Cardiac muscle cell (in vitro differentiated cells and primary cell): ENCODE measurements around the gene CTNND1. TPM values are rescaled to one million over a fixed set of nuclear protein-coding genes. Genes with fewer than 3 reads are reported as not detected.

Source experiments
- DNase-seq, 2 donors: peaks; one replicate each; pipeline versions ENCODE4 v3.0.0 to v3.0.0-alpha.2; 2010 to 2017; ENCODE audit warnings: low read depth in 1 of 2, low spot score in 1 of 2
- H3K27ac ChIP-seq: fragments of 200-600 bp; sonication (generic); 2 replicates; pipeline ENCODE4 v1.5.1; 2016
- H3K27me3 ChIP-seq: fragments of 200-600 bp; sonication (generic); 2 replicates; pipeline ENCODE4 v1.6.0; 2016; ENCODE audit warnings: control low read depth
- H3K36me3 ChIP-seq: fragments of 200-600 bp; sonication (generic); 2 replicates; pipeline ENCODE4 v1.5.1; 2016; ENCODE audit warnings: control low read depth
- H3K4me1 ChIP-seq: fragments of 200-600 bp; sonication (generic); 2 replicates; pipeline ENCODE4 v1.8.1; 2017; ENCODE audit warnings: low read depth, mild to moderate bottlenecking, mixed run types
- H3K4me3 ChIP-seq: fragments of 200-600 bp; sonication (generic); 2 replicates; pipeline ENCODE4 v1.5.1; 2016; ENCODE audit warnings: mild to moderate bottlenecking
- H3K9me3 ChIP-seq: fragments of 200-600 bp; sonication (generic); 2 replicates; pipeline ENCODE4 v1.5.1; 2017; ENCODE audit warnings: low read depth, mild to moderate bottlenecking, control low read depth
- polyA plus RNA-seq: library from polyadenylated mRNA; unstranded; fragments of >200 nt; fragmentation: Nextera tagmentation; extraction: Ambion mirVana; gene quantifications from 2 replicates; pipeline ENCODE4 v1.2.1, GENCODE V29; 2016
- total RNA-seq: library from RNA; depleted of rRNA; stranded (reverse); fragments of >200 nt; gene quantifications from 2 replicates; pipeline ENCODE4 v1.2.3, GENCODE V29; 2016
- TF ChIP-seq, protein P1 (sequence below): IDR thresholded peaks from 2 replicates; pipeline ENCODE4 v1.5.1; 2012; ENCODE audit warnings: low read depth, mild to moderate bottlenecking, low read length

The CTNND1 gene
- total and polyA plus RNA-seq, 2 experiments from 2014 or later: 95.4 to 125 TPM

DNA sequence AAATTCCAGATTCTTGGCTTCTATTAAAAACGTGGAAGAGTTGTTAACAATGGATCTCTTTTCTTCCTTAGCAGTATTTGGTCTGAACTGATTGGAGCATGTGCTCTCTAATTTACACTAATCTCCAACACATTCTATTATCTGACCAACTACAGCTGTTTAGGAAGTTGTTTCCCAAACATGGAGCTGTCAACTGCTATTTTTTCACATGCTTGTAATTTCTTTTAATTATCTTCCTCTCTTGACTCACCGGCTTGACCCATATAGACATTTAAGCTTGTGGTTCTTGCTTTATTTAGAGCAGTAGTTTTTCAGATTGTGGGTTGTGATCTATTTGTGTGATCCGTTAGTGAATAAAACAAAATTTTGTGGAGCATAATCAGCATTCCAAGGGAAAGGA lies 40.8 kb downstream of the CTNND1 start:
- Histone ChIP-seq H3K27me3 (no peaks in the 10 kb centered on the region), H3K4me3 (no peak overlapping the region), H3K4me1 (peaks cover 14% of the 10 kb centered on the region), H3K27ac (peak overlapping the region; percentile 62), H3K9me3 (no peaks in the 10 kb centered on the region), H3K36me3 (peaks cover 60% of the 10 kb centered on the region)
- no peak for DNase-seq
- TF ChIP-seq, protein P1, sequence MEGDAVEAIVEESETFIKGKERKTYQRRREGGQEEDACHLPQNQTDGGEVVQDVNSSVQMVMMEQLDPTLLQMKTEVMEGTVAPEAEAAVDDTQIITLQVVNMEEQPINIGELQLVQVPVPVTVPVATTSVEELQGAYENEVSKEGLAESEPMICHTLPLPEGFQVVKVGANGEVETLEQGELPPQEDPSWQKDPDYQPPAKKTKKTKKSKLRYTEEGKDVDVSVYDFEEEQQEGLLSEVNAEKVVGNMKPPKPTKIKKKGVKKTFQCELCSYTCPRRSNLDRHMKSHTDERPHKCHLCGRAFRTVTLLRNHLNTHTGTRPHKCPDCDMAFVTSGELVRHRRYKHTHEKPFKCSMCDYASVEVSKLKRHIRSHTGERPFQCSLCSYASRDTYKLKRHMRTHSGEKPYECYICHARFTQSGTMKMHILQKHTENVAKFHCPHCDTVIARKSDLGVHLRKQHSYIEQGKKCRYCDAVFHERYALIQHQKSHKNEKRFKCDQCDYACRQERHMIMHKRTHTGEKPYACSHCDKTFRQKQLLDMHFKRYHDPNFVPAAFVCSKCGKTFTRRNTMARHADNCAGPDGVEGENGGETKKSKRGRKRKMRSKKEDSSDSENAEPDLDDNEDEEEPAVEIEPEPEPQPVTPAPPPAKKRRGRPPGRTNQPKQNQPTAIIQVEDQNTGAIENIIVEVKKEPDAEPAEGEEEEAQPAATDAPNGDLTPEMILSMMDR: no peak

DNA sequence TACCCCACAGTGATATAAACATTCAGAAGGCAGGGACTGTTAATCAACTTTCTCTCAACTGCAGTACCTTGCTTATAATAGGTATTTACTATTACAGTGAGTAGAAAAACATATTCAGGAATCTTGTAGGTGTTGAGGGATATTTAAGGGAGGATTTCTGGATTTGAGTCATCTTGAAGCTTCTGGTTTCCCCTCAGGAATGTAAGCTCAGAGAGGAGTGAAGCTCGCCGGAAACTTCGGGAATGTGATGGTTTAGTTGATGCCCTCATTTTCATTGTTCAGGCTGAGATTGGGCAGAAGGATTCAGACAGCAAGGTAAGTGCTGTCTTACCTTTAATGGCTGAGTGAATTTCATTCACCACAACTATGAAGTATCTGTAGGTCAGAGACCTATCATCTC lies 42.9 kb downstream of the CTNND1 start:
- Histone ChIP-seq H3K9me3 (no peaks in the 10 kb centered on the region), H3K4me3 (no peak overlapping the region), H3K27me3 (no peaks in the 10 kb centered on the region), H3K4me1 (peaks cover 2% of the 10 kb centered on the region), H3K27ac (no peak overlapping the region), H3K36me3 (peaks cover 77% of the 10 kb centered on the region)
- no peak for DNase-seq
- TF ChIP-seq, protein P1: no peak

DNA sequence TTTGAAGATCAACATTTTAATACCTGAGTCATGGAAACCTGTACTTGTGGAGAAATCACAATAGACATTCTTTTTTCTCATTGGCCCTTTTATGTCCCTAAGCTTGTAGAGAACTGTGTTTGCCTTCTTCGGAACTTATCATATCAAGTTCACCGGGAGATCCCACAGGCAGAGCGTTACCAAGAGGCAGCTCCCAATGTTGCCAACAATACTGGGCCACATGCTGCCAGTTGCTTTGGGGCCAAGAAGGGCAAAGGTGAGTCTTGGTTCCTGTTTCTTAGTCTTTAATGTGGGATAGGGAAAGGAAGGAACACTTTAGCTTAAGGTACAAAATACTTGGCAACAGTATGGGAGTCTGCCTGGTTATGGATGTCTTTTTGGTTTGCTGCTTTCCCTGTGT lies 44.2 kb downstream of the CTNND1 start:
- peaks cover 90% of the 10 kb centered on the region for H3K36me3 ChIP-seq
- no peaks in the 10 kb centered on the region for H3K4me1 ChIP-seq
- H3K27ac ChIP-seq: no peak overlapping the region
- no peak overlapping the region for H3K4me3 ChIP-seq
- DNase-seq: no peak
- H3K27me3 ChIP-seq: no peaks in the 10 kb centered on the region
- H3K9me3 ChIP-seq: no peaks in the 10 kb centered on the region
- TF ChIP-seq, protein P1: no peak

DNA sequence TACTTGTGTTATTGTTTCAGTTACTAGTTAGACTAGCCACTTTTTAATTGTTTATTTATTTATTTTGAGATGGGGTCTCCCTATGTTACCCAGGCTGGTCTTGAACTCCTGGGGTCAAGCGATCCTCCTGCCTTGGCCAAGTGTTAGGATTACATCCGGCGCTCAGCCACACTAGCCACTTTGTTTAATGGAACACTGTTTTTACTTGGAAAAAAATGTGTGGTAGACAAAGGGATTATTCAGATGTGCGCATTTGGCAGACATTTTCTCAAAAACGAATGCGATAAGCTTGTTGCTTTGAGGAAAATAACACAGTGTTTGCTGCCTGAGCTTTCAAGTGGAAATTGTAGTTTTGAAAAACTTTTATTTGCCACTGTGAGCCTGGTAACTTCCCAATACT lies 51.0 kb downstream of the CTNND1 start:
- H3K4me1 ChIP-seq: no peaks in the 10 kb centered on the region
- H3K4me3 ChIP-seq: no peak overlapping the region
- no peak overlapping the region for H3K27ac ChIP-seq
- no peaks in the 10 kb centered on the region for H3K27me3 ChIP-seq
- peaks cover 99% of the 10 kb centered on the region for H3K36me3 ChIP-seq
- TF ChIP-seq, protein P1: no peak
- no peak for DNase-seq
- no peaks in the 10 kb centered on the region for H3K9me3 ChIP-seq

DNA sequence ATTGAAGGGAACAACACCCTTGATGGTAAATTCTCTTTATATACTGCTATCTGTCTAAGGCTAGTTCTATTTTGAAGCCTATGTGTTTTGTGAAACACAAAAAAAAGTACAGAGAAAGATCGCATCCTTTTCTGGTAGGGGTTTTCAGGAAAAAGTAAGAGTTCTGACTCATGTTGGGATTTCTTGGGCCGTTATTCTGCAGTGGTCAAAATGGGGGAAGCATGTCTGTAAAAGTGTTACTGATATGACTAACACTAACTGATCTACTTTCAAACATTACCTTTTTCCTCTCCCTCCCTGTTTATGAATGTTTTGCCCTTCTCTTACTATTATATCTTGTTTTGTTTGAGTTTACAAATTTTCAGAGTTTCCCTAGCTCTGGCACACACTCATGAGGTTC lies 53.9 kb downstream of the CTNND1 start:
- TF ChIP-seq, protein P1: no peak
- Histone ChIP-seq H3K4me1 (no peaks in the 10 kb centered on the region), H3K27ac (peak overlapping the region; percentile 48), H3K36me3 (peaks cover 78% of the 10 kb centered on the region), H3K27me3 (no peaks in the 10 kb centered on the region), H3K9me3 (no peaks in the 10 kb centered on the region), H3K4me3 (no peak overlapping the region)
- DNase-seq: no peak

DNA sequence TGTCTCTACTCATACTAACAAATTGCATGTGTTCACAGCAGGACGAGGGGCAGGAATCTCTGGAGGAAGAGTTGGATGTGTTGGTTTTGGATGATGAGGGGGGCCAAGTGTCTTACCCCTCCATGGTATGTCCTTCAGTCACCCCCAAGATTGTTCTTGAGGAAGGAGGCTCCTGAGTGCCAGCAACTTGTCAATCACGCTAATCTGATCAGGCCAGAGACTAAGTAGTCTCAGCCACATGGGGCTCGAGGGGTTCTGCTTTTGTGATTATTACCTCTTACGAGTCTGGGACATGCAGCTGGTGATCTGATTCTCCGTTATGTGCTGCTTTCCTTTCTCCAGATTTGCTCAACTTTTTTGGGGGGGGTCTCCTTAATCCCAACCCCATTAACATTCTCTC lies 54.3 kb downstream of the CTNND1 start:
- Histone ChIP-seq H3K4me3 (no peak overlapping the region), H3K27me3 (no peaks in the 10 kb centered on the region), H3K36me3 (peaks cover 74% of the 10 kb centered on the region), H3K27ac (peak overlapping the region; percentile 48), H3K9me3 (no peaks in the 10 kb centered on the region), H3K4me1 (no peaks in the 10 kb centered on the region)
- TF ChIP-seq, protein P1: no peak
- no peak for DNase-seq
